HG03159 (cell line): ENCODE measurements around the gene MEGF6.
A peak's percentile ranks its signal among the peaks of the same experiment; 100 is the strongest.

Experiments
- ATAC-seq: cut with Tn5 transposase; IDR thresholded peaks from one replicate; pipeline ENCODE4 v1.9.1; 2021; ENCODE audit warnings: mild to moderate bottlenecking, moderate library complexity; ENCODE audit not compliant: unreplicated experiment

MEGF6 gene, protein sequence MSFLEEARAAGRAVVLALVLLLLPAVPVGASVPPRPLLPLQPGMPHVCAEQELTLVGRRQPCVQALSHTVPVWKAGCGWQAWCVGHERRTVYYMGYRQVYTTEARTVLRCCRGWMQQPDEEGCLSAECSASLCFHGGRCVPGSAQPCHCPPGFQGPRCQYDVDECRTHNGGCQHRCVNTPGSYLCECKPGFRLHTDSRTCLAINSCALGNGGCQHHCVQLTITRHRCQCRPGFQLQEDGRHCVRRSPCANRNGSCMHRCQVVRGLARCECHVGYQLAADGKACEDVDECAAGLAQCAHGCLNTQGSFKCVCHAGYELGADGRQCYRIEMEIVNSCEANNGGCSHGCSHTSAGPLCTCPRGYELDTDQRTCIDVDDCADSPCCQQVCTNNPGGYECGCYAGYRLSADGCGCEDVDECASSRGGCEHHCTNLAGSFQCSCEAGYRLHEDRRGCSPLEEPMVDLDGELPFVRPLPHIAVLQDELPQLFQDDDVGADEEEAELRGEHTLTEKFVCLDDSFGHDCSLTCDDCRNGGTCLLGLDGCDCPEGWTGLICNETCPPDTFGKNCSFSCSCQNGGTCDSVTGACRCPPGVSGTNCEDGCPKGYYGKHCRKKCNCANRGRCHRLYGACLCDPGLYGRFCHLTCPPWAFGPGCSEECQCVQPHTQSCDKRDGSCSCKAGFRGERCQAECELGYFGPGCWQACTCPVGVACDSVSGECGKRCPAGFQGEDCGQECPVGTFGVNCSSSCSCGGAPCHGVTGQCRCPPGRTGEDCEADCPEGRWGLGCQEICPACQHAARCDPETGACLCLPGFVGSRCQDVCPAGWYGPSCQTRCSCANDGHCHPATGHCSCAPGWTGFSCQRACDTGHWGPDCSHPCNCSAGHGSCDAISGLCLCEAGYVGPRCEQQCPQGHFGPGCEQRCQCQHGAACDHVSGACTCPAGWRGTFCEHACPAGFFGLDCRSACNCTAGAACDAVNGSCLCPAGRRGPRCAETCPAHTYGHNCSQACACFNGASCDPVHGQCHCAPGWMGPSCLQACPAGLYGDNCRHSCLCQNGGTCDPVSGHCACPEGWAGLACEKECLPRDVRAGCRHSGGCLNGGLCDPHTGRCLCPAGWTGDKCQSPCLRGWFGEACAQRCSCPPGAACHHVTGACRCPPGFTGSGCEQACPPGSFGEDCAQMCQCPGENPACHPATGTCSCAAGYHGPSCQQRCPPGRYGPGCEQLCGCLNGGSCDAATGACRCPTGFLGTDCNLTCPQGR (N-terminal part only)

GRCh38 chr1:3611170-3612019 lies at the start of gene MEGF6:
Gene MEGF6, minus strand, starts transcription at chr1:3611508. Its CDS starts 240 bp downstream, at chr1:3611268.
- ATAC-seq: no peak

- no peak for ATAC-seq
Observed at GRCh38 chr1:3660704-3661103, 49.4 kb upstream of the MEGF6 start.

DNA sequence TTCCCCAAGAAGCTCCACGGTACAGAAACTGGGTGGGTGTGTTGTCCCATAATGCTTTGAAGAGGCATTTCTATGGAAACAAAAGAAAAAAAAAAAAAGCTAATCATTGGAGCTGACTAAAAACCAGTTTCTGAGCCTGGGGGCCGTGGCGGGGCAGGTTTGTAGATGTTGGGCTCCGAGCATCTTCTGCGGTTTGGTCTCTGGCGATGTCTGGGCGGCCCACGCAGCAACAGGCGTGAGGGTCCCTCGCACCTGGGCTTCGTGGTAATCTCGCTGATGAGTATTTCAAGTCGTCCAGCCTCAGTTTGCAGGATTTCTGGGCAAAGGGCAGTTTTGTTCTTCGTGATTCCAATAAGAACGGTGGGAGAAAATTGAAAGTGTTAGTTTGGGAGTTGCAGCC lies 47.8 kb upstream of the MEGF6 start:
- ATAC-seq: no peak

GRCh38 chr1:3658231-3658615 lies 46.9 kb upstream of the MEGF6 start:
- no peak for ATAC-seq

DNA sequence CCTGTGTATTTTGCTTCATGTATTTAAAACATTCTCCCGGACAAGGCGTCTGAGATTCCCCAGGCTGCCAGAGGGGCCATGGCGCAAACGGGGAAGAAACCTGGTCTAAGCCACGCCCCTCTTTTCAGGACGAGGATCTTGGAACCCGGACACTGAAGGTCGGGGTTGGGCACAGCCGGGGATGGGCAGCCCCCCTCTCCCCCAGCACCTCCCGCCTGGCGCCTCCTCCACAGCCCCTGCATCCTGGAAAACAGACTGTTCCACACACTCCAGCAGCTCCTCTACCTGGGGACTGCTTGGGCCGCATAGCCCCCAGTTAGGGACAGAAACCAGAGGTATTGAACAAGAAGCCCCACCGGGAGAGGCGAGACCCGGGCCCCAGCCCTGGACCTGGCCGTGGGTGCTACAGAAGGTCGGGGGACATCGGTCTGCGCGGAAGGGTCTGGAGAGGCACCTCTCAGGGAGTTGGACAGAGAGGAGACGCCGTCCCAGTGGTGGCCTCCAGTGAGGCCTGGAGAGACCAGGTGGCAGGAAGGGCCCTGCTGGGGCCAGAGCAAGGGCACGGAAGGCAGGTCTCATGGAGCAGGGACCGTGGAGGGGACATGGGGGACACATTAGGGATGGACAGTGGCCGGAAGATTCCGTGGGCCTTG lies 46.4 kb upstream of the MEGF6 start:
- no peak for ATAC-seq

DNA sequence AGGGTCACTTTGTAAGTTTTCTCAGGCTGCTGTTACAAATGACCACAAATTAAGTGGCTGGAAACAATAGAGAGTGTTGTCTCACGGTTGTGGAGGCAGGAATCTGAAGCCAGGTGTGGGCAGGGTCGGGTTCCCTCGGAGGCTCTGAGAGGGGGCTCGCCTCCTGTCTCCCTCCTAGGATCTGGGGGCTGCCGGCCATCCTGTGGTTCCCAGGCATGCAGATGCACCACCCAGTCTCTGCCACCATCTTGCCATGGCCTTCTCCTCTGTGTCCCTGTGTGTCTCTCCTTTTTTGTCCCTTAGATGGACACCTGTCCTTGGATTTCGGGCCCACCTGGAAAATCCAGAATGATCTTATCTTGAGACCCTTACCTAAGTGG lies 45.8 kb upstream of the MEGF6 start:
- ATAC-seq: peak; percentile 21

- peak; percentile 72 for ATAC-seq
Observed at GRCh38 chr1:3656450-3657095, 45.3 kb upstream of the MEGF6 start.

DNA sequence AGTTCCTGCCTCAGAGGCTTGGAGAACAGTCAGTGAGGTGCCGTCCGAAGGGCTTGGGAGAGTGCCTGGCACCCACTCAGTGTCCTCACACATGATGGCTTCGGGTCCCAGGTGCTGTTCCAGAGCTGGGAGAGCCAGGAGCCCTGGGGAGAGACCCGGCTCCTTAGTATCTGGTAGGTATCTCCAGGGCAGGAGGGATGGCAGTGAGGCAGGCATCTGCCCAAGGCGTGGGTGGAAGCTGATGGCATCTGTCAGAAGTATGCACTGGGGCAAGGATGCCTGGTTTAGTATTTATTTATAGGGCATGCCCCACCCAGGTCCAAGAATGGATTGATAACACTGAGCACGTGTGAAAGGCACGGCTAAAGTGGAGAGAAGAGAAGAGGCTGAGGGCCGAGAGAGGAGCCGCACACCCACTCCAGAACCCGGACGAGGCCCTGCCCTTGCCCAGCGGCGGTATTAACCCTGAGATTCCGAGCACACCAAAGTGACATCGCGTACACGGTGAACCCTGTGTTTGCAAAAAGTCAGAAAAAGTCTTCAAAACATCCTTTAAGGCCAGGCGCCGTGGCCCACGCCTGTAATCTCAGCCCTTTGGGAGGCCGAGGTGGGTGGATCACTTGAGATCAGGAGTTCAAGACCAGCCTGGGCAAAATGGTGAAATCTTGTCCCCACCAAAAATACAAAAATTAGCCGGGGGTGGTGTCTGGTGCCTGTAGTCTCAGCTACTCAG lies 43.4 kb upstream of the MEGF6 start:
- ATAC-seq: no peak

DNA sequence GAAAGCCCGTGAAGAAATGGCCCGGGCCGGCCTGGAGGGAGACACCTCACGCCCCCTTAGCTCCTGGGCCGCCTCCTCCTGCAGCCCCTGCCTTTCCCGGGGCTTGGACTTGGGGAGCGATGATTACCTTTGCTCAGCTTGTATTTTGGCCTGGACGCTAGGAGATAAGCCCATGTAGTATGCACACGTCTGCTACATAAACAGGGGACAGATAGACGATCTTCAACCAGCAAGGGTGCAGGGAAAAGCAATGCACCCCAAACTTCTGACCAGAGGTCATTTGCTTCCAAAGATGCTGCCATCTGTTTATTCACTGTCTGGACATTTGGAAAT lies 41.9 kb upstream of the MEGF6 start:
- no peak for ATAC-seq

DNA sequence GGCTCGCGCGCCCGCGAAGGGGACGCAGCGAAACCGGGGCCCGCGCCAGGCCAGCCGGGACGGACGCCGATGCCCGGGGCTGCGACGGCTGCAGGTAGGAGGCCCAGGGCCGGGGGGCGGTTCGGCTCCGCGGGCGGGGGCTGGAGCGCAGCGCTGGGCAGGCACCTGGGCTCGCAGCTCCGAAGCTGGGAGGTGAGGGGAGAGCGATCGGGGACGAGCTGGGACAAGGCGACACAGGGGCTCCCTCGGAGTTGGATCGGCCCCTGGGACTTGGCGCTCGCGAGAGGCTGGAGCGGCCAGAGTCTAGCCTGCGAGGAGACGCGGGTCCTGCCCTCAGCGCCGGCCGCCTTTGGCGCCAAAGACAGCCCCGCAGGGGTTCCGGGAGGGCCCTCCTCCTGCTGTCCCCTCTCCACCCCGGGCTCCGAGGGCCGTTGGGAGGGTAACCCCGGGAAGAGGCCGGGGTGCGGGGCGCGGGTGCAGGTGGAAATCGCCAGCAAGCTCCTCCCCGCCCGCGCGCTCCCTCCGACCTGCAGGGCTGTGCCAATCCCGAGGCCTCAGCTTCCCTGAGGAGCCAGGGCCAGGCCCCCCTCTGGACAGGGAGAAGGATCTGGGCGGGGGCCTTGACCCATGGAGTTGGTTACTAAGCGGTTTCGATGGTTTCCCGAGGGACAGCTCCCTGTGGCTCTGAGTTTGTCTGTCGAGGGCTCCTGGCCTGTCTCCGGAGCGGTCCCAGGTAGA lies 41.4 kb upstream of the MEGF6 start:
- no peak for ATAC-seq

DNA sequence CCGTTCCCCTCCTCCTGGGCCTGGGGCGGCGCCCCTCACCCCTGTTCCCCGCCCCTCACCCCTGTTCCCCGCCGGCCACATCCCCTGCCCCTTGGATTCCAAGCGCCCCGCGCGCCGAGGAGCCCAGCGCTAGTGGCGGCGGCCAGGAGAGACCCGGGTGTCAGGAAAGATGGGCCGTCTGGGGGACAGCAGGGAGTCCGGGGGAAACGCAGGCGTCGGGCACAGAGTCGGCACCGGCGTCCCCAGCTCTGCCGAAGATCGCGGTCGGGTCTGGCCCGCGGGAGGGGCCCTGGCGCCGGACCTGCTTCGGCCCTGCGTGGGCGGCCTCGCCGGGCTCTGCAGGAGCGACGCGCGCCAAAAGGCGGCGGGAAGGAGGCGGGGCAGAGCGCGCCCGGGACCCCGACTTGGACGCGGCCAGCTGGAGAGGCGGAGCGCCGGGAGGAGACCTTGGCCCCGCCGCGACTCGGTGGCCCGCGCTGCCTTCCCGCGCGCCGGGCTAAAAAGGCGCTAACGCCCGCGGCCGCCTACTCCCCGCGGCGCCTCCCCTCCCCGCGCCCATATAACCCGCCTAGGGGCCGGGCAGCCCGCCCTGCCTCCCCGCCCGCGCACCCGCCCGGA lies 40.7 kb upstream of the MEGF6 start, which contains the start of gene TP73:
Gene TP73 (plus strand): TSS at position 587 of the 618 bp plus-strand sequence. CDS start 29,850 bp downstream, outside the sequence.
- ATAC-seq: no peak

DNA sequence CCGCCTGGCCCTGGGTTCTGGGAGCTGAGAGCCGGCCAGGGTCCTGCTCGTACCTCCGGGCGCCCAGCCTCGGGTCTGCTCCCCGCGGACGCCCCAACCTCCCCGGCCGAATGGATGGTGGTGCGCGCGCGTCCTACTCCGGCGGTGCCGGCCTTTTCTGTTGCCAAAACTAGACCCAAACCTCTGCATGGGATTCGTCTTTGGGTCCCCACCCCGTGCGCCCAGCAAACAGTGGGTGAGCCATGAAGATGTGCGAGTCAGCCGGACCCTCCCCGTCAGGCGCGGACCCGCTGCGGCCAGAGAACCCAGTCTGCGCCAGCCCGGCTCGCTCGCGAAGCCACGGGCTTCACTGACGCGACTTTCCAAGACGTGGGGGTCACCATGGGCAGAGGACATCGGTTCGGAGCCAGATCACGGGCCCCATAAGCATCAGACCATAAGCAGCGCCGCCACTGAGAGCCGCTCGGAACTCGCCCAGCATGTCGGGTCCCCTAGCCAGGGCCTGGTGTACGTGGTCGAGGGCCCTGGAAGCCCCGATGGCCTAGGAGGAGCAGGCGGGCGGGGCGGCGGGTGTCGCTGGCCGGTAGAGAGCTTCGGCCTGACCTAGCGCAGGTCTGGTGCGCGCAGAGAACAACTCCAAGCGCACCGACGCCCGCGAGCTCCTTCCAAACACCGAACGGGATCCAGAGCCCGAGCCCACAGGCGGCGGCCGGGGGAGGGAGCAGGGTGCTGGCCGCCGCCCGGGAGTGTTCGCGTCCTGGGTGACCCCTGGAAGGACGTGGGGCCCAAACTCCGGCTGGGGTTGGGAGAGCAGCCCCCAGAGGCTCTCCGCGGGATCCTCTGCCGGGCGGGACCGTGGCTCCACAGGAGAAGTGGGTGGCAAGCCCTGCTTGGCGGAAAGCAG lies 40.0 kb upstream of the MEGF6 start:
- ATAC-seq: no peak

GRCh38 chr1:3650248-3651025 lies 39.1 kb upstream of the MEGF6 start:
- ATAC-seq: no peak

DNA sequence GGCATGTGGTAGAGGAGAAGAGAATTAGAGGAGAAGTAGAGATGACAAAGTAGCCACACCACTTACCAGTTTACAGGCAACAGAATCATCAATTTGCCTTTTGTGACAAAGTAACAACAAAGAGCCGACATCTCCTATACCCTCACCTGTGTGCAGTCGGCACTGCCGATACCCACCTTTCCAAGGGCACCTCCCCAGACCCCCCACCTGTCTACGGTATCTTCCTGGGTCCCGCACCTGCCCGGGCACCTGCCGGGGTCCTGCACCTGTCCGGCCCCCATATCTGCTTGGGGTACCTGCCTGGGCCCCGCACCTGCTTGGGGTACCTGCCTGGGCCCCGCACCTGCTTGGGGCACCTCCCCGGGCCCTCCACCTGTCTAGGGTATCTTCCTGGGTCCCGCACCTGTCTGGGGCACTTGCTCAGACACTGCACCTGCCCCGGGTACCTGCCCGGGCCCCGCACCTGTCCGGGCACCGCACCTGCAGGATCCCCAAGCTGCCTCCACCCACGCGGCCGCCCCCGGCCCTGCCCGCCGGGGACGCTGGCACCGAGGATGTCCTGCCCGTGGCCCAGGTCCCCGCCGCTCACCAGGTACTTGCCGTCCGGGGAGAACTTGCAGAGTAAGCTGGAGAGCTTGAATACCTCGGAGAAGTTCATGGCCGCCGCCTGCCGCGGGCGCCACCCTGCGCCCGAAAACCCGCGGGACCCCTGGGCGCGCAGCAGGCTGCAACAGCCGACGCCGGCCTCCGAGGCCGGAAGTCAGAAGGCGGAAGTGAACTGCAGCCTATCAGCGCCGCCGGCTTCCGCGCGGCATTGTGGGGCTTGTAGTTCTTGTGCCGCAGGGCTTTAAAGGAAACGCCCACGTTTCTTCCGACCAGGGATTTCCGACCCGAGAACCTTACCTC lies 38.3 kb upstream of the MEGF6 start, which contains the start of gene WRAP73:
Gene WRAP73 (minus strand): TSS at position 762 of the 906 bp plus-strand sequence. CDS start 104 bp downstream, at position 658.
- ATAC-seq: peak; percentile 85

- no peak for ATAC-seq
Observed at GRCh38 chr1:3646596-3646995, 35.3 kb upstream of the MEGF6 start.
